Immature natural killer cell (primary cell): ENCODE data around the gene CDH4. TPM values are rescaled to one million over a fixed set of nuclear protein-coding genes. Genes with fewer than 3 reads are reported as not detected.

Source experiments
- DNase-seq, 3 donors: peaks; one replicate each; pipeline ENCODE4 v3.0.0; 2022; ENCODE audit warnings: mixed read lengths in 1 of 3
- H3K27ac Mint-ChIP-seq, 6 donors: one replicate each; pipeline ENCODE4 v1.8.0; 2020; ENCODE audit warnings: mixed read lengths in 6 of 6, mild to moderate bottlenecking in 5 of 6, inconsistent platforms in 4 of 6, moderate library complexity in 3 of 6
- H3K27me3 Mint-ChIP-seq, 3 donors: one replicate each; pipeline ENCODE4 v1.8.0; 2020 to 2021; ENCODE audit warnings: low read depth in 3 of 3, mild to moderate bottlenecking in 3 of 3, mixed read lengths in 3 of 3, moderate library complexity in 3 of 3, inconsistent platforms in 1 of 3
- H3K36me3 Mint-ChIP-seq, 3 donors: one replicate each; pipeline ENCODE4 v1.8.0; 2020; ENCODE audit warnings: mixed read lengths in 3 of 3, inconsistent platforms in 2 of 3, mild to moderate bottlenecking in 2 of 3
- H3K4me1 Mint-ChIP-seq, 2 donors: one replicate each; pipeline ENCODE4 v1.8.0; 2020; ENCODE audit warnings: inconsistent platforms in 2 of 2, mild to moderate bottlenecking in 2 of 2, mixed read lengths in 2 of 2, moderate library complexity in 1 of 2
- H3K4me3 Mint-ChIP-seq, 5 donors: one replicate each; pipeline ENCODE4 v1.8.0; 2020; ENCODE audit warnings: mild to moderate bottlenecking in 5 of 5, mixed read lengths in 5 of 5, inconsistent platforms in 3 of 5, moderate library complexity in 3 of 5
- H3K9me3 Mint-ChIP-seq, 6 donors: one replicate each; pipeline ENCODE4 v1.8.0; 2020; ENCODE audit warnings: mild to moderate bottlenecking in 6 of 6, mixed read lengths in 6 of 6, inconsistent platforms in 4 of 6, moderate library complexity in 3 of 6
- polyA plus RNA-seq, 3 donors: library from polyadenylated mRNA; unstranded; fragments of 300-500 nt; fragmentation: Illumina TruSeq; gene quantifications; one replicate each; pipeline ENCODE4 v1.2.3, GENCODE V29; 2021

Gene CDH4
- polyA plus RNA-seq, 3 donors from 2014 or later = not detected

DNA sequence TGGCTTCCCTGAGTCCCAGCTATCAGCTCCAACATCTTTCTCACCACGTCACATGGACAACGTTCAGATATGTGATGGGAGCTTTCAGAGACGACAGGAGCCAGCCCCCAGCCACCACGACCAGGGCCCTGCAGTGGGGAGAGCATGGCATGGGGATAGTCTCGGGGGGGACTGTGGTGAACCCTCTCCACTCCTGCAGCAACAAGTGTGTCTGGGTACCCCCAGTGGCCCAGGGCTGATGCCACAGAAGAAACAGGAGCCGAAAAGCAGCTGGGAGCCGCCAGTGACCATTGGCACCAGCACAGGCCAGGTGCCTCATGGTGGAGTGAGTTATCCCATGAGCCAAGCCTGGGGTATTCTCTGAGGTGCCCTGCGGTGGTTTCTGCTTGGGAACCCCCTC, 473.9 kb downstream of the CDH4 start:
- H3K27ac Mint-ChIP-seq = no peak overlapping the region
- H3K27me3 Mint-ChIP-seq = peaks cover 0 to under 1% (median 0%) of the 10 kb centered on the region in 3 donors
- H3K9me3 Mint-ChIP-seq = peaks cover 0 to 1% (median 0%) of the 10 kb centered on the region in 6 donors
- DNase-seq = no peak
- H3K4me1 Mint-ChIP-seq = no peaks in the 10 kb centered on the region
- H3K36me3 Mint-ChIP-seq = no peaks in the 10 kb centered on the region
- no peak overlapping the region for H3K4me3 Mint-ChIP-seq

DNA sequence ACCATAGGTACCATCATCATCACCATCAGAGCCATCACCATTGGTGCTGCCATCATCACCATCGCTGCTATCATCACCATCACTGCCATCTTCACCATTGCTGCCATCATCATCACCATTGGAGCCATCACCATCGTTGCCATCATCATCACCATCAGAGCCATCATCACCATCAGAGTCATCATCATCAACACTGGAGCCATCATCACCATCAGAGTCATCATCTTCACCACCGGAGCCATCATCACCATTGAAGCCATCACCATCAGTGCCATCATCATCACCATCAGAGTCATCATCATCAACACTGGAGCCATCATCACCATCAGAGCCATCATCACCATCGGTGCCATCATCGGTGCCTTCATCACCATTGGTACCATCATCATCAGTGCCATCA, 474.9 kb downstream of the CDH4 start:
- peaks cover 0 to 1% (median 0%) of the 10 kb centered on the region in 6 donors for H3K9me3 Mint-ChIP-seq
- DNase-seq = no peak
- no peaks in the 10 kb centered on the region for H3K4me1 Mint-ChIP-seq
- no peak overlapping the region for H3K4me3 Mint-ChIP-seq
- no peak overlapping the region for H3K27ac Mint-ChIP-seq
- no peaks in the 10 kb centered on the region for H3K27me3 Mint-ChIP-seq
- no peaks in the 10 kb centered on the region for H3K36me3 Mint-ChIP-seq

DNA sequence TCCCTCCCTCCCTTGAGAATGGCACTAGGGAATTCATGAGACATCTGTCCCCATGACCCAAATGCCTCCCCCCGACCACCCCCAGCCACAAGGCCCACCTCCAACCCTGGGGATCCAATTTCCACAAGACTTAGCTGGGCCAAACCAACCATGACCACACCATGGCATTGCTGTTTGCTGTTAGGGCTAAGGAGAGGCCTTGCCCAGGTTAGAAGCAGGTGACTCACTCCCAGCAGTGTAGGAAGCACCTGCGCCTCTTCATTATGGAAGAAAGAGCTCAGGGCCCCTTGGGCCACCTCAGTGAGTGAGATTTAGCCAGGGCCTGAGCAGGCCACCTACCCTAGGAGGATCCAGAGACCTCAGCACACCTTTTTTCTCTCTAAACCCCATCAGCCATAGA, 475.7 kb downstream of the CDH4 start:
- no peaks in the 10 kb centered on the region for H3K4me1 Mint-ChIP-seq
- H3K4me3 Mint-ChIP-seq = no peak overlapping the region
- no peaks in the 10 kb centered on the region for H3K36me3 Mint-ChIP-seq
- H3K9me3 Mint-ChIP-seq = peaks cover 0 to 1% (median 0%) of the 10 kb centered on the region in 6 donors
- H3K27ac Mint-ChIP-seq = no peak overlapping the region
- H3K27me3 Mint-ChIP-seq = no peaks in the 10 kb centered on the region
- no peak for DNase-seq

DNA sequence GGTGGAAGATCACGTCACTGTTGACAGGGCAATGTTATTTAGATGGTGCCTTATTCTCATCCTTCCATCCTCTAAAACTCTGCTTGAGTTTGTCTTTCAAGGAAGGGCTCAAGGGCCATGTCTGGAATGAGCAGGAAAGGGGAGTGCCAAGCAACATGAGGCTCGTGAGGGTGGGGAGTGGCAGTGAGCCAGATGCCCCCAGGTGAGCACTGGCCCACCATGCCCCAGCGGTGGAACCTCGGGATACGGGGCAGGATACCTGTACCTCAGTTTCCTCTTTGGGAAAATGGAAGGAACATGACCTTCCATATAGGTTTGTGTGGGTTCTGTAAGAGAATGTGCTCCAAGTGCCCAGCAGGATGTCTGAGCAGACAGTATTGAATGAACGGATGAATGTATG, 476.3 kb downstream of the CDH4 start:
- no peak overlapping the region for H3K4me3 Mint-ChIP-seq
- H3K9me3 Mint-ChIP-seq = peaks cover 0 to 1% (median 0%) of the 10 kb centered on the region in 6 donors
- H3K36me3 Mint-ChIP-seq = no peaks in the 10 kb centered on the region
- H3K4me1 Mint-ChIP-seq = no peaks in the 10 kb centered on the region
- no peaks in the 10 kb centered on the region for H3K27me3 Mint-ChIP-seq
- DNase-seq = no peak
- no peak overlapping the region for H3K27ac Mint-ChIP-seq

DNA sequence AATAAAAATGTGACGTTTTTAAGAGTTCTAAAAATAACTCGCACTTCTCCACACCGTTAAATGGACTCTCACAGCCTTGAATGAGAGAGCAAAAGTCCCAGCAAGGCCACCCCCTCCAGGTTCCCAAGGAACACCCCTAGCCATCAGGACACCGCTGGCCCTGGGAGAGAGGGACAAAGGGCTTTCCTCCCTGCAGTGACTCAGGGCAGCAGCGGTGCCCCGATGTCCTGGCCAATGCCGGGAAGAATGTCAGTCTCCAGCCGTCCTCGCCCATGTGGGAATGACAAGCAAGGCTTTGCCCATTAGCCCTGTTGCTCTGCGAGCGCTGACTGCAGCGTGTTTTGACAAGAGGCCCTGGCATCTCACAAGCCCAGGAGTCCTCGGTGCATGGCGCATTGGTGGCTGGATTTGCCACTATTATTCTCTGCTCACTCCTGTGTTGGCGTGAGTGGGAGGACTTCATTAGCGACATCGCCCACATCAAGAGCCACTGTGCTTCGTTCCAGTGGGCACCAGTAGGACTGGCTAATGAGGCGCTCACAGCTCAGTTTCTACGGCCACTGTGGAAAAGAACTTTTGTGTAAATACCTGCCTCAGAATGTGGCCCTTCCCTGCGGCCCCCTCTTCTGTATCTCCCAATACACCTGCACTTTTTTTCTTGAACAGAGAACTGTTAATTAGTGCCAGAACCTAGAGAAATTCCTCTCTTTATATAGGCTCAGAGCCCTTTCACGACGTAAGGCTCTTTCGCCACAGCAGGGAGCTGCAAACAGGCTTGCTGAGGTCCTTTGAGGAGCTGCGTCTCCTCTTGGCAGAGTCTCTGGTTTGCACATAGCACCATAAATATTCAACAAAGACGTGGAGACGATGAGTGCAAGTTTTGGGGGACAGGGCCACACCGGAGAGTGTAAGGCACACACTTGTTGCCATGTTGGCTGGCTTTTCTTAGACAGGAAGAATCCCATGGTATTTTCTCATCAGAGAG, 477.0 kb downstream of the CDH4 start:
- DNase-seq = no peak
- Mint-ChIP-seq H3K27ac (no peak overlapping the region), H3K36me3 (no peaks in the 10 kb centered on the region), H3K4me1 (no peaks in the 10 kb centered on the region), H3K27me3 (no peaks in the 10 kb centered on the region), H3K9me3 (peaks cover 0 to 1% (median 0%) of the 10 kb centered on the region in 6 donors), H3K4me3 (no peak overlapping the region)

DNA sequence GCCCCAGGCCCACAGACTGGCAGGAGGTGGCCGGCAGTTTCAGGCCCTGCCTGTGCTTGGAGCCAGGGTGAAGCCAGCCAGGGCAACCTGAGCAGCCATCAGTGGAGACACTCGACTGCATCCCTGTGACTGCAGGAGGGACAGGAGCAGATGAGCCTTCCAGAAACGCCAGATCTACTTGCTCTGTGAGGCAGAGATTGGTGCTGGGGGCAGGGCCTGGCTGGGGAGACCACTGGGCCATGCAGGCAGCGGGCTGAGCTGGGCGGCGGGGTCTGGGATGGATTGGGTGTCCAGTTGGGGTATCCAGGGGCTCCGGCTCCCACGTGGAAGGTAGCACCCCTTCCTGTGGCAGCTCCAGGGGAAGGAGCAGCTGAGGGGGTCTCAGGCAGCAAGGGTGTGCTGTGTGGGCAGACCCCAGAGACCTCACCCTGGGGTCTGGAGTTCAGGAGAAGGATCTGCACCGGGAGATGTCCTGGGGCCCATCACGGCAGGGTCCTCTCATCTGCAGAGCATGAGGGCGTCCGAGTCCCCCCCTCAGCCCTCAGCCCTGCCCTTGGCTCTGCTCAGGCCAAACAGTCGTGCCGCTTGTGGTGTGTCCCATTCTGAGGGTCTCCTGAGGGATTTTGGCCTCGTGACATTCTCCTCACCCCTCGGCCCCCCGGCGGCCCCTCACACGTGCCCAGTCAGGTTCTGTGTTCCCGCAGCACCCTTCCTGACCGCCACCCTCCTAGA, 478.7 kb downstream of the CDH4 start:
- no peak overlapping the region for H3K4me3 Mint-ChIP-seq
- H3K36me3 Mint-ChIP-seq = no peaks in the 10 kb centered on the region
- H3K27ac Mint-ChIP-seq = no peak overlapping the region
- peaks cover 0 to 1% (median 0%) of the 10 kb centered on the region in 3 donors for H3K27me3 Mint-ChIP-seq
- no peaks in the 10 kb centered on the region for H3K4me1 Mint-ChIP-seq
- DNase-seq = no peak
- H3K9me3 Mint-ChIP-seq = peaks cover 0 to 1% (median 0%) of the 10 kb centered on the region in 6 donors

DNA sequence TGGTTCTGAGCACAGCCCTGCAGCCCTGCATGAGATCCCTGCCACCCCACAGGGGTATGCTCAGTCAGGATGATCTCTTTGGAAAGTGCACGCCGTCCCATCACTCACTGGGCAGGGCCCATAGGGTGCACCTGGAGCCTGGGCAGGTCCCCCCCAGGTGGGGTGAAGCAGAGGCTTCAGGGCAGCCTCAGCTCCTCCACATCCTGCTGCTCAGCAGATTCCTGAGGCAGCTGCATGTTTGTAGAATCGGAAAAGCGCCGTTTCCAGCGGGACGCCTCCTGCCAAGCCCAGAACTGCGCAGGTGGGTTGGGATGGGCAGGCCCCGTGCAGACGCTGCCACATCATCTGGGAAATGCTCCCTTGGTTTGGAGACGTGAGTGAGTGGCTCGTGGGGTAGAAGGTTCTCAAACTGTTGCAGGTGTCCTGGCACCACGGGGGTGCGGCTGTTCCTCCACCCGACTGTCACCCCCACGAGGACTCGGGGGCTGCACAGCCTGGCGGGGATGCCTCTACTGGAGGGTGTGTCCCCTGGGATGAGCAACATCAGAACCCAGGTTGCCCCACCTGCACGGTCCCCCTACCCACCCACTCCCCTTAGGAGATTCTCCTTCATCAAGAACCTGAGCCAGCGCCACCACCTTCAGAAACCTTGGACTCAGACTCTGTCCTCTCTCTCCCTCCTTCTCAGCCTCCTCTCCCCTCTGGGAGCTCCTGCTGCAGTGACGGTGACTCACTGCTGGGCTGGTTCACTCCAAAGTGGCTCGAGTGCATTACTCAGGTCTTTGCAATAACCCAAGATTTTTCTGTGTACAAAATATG, 479.5 kb downstream of the CDH4 start:
- no peak overlapping the region for H3K27ac Mint-ChIP-seq
- no peak for DNase-seq
- no peaks in the 10 kb centered on the region for H3K4me1 Mint-ChIP-seq
- H3K36me3 Mint-ChIP-seq = no peaks in the 10 kb centered on the region
- peaks cover 0 to 1% (median 0%) of the 10 kb centered on the region in 3 donors for H3K27me3 Mint-ChIP-seq
- H3K9me3 Mint-ChIP-seq = peaks cover 0 to 1% (median 0%) of the 10 kb centered on the region in 6 donors
- H3K4me3 Mint-ChIP-seq = no peak overlapping the region

DNA sequence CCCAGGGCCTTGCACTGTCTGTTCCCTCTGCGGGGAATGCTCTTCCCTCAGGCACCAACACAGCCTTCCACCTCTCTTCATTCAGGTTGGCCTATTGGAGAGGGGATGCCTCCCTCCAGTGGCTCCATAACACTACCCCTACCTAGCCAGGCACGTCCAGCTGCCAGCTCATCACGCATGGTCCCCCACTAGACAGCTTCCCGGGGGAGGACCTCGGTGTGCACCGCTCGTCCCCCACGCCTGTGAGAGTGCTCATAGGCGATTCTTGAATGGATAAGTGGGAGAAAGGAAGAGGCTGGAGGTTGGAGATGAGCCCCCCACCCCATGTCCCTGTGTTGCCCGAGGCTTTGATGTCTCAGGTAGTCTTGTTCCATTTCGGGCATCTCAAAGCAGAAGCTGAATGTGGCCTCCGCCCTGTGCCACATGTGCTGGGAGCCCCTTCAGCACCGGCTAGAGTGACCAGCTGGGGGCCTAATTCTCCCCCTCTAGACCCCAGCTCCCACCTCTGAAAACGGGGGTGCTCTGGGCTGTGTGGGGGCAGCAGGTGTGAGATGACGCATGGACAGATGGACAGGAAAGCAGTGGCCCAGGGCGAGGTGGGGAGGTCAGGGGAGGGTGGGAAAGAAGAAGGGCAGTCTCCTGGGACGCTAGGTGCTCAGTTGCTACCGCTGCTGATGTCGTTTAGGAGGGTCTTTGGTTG, 480.6 kb downstream of the CDH4 start:
- Mint-ChIP-seq H3K9me3 (peaks cover 0 to 1% (median 0%) of the 10 kb centered on the region in 6 donors), H3K27ac (peak overlapping the region in 1 of 6 donors; percentile 80), H3K4me3 (no peak overlapping the region), H3K36me3 (no peaks in the 10 kb centered on the region), H3K4me1 (no peaks in the 10 kb centered on the region), H3K27me3 (peaks cover 0 to 1% (median 0%) of the 10 kb centered on the region in 3 donors)
- DNase-seq = no peak

DNA sequence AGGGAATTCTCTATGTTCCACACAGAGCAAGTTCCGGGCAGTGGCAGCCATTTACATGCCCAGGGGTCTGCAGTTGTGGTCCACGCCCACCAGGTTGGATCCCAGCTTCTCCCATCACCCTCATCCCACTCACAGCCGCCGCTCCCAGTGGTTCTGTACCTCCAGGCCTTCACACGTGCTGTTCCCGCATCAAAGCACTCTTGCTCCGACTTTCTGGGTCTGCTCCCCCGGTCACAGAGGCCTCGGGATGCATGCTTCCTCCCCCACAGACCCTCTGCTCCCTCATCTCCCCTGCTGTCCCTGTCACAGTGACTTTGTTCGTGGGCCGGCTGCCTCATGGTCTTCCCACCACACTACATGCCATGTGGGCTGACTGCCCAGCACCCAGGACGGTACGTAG, 481.2 kb downstream of the CDH4 start:
- no peaks in the 10 kb centered on the region for H3K4me1 Mint-ChIP-seq
- no peaks in the 10 kb centered on the region for H3K36me3 Mint-ChIP-seq
- H3K9me3 Mint-ChIP-seq = peaks cover 0 to 1% (median 0%) of the 10 kb centered on the region in 6 donors
- H3K4me3 Mint-ChIP-seq = no peak overlapping the region
- DNase-seq = no peak
- H3K27ac Mint-ChIP-seq = no peak overlapping the region
- peaks cover 0 to 1% (median 0%) of the 10 kb centered on the region in 3 donors for H3K27me3 Mint-ChIP-seq

DNA sequence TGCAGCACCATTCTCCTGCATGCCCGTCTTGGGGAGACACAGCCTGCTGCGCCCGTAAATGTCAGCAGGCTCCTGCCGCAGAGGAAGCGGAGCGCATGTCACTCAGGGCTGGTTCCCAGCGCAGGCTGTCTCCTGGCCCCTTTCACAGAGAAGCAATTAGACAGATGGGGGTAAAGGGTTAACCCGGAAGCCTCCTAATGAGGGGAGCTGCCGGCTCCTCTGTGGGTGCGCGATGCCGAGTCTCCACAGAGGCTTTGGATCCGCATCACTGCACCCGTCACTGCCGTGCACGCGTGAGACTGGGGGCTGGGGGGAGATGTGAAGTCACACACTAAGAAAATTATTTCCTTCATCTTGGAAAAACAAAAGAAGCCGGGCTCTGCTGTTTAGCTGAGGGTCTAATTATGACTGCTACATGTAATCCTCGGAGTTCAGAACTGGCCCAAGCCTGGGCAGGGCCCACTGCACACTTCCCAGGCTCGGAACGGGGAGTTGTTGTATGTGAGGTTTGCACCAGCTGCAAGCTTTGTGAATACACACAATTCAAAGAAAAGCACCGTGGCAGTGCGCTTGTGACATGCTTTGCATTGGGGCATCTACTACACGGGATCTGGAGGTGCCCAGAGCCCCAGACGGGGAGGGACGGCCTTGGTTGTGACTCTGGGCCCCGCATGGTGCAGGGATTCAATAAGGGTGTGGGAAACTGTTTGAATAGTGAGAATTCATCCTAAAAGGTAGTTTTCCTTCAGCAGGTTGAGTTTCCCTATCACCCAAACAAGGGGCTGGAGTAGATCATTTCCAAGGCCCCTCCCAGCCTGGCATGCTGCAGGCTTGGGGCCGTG, 482.1 kb downstream of the CDH4 start:
- Mint-ChIP-seq H3K9me3 (peaks cover 0 to 1% (median 0%) of the 10 kb centered on the region in 6 donors), H3K27ac (no peak overlapping the region), H3K27me3 (peaks cover 0 to 1% (median 0%) of the 10 kb centered on the region in 3 donors), H3K4me3 (no peak overlapping the region), H3K4me1 (no peaks in the 10 kb centered on the region), H3K36me3 (no peaks in the 10 kb centered on the region)
- DNase-seq = no peak

DNA sequence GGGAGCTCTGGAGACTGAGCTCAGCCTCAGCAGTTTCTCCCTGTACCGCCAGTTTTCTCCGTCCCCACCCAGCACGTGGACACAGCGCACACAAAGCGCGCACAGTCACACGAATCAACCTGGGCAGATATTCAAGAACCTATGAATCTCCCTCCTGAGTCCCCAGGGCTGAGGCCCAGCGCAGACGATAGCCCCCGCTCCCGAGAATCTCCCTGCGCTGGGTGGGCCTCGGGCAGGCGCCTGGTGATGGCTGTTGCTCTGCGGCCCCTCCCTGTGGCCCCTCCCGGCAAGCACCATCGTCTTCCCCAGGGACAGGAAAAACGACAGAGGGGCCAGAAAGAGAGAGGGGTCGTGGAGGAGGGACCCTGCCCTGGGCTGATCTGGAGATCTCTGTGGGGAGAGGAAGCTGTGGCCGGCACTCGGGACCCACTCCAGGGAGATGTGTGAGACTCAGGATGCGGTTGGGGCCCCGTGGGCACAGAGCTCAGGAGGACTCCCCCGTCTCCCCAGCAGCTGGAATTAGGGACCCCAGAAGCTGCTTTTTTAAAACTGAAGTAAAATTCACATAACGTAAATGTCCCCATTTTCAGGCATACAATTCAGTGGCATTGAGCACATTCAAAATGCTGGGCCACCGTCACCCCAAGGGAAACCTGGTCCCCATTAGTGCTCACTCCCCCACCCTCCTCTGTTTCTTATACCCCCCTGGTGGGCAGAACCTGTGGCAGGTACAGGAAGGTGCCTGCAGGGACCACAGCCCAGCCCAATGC, 482.9 kb downstream of the CDH4 start:
- H3K9me3 Mint-ChIP-seq = peaks cover 0 to 1% (median 0%) of the 10 kb centered on the region in 6 donors
- H3K4me3 Mint-ChIP-seq = no peak overlapping the region
- no peaks in the 10 kb centered on the region for H3K36me3 Mint-ChIP-seq
- H3K27me3 Mint-ChIP-seq = peaks cover 0 to 1% (median 0%) of the 10 kb centered on the region in 3 donors
- H3K27ac Mint-ChIP-seq = no peak overlapping the region
- no peaks in the 10 kb centered on the region for H3K4me1 Mint-ChIP-seq
- DNase-seq = no peak

DNA sequence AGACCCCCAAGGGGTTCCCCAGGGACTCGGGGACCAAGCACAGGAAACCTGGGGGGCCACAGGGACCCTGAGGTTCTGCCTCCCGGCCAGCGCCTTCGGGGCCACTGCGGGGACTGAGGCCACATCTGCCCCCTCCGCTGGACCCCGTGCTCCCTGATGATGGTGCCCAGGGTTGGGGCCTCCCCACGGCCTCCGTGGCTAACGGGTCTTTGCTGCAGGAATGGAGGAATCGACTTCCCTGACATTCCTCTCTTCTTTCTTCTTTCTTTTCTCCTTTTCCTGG, 483.4 kb downstream of the CDH4 start:
- Mint-ChIP-seq H3K27me3 (peaks cover 0 to 1% (median 0%) of the 10 kb centered on the region in 3 donors), H3K36me3 (no peaks in the 10 kb centered on the region), H3K9me3 (no peaks in the 10 kb centered on the region), H3K27ac (no peak overlapping the region), H3K4me3 (no peak overlapping the region), H3K4me1 (no peaks in the 10 kb centered on the region)
- no peak for DNase-seq
